Measurements from ENCODE around the gene TEKT5.

The TEKT5 gene

DNA sequence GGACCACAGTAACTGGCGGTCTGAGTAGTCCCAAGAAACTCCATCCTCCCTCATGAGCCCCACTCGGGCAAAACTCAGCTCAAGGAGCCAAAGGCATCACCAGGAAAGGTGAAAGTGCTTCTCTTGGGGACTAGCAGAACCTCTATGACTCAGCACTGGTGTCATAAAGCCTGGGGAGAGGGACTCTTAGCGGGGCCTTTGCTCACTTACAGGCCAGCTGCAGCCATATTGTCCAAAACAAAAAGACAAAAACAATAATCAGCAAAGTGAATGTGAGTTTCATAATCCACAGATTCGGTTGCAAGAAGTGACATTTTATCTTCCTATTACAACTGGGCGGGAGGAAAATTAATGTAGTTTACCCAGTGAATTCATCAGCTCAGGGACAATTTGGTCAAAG, at the start of gene TEKT5:
TEKT5 (minus strand) TSS at position 101 of the 400 bp plus-strand sequence; CDS start at position 44, 57 bp downstream.
- in situ Hi-C loops (cut with HindIII; ENCODE audit: low sequenced_read_pairs), result no loop called here

DNA sequence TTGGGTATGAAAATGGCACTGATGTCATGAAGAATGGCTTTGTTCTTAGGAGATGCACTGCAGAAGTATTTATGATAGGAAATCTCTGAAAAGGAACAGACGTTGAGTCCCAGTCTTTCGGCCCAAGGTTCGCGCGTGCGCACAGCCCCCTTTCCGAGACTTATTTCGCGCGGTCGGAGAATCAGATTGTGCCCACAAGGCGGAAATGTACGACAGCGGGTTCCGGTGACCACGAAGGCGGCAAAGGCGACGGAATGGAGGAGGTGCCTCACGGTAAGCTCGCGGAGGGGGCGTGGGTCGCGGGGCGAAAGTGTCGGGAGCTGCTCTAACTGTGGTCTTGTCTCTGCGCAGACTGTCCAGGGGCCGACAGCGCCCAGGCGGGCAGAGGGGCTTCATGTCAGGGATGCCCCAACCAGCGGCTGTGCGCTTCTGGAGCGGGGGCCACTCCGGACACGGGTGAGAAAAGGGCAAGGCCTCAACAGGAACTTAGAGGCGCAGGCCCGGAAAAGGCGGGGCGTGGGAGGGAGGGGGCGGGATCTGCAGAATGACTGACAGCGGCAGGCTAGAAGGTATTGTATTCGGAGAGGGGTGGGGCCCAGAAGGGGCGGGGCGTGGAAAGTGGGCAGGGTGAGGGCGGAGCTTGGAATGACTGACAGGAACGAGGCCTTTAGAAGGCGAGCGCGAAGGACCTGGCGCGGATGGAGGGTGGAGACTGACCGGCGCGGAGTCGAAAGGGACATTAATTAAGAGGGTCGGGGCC, 49.1 kb upstream of the TEKT5 start, which contains the start of gene NUBP1:
NUBP1 (plus strand) TSS at position 233 of the 760 bp plus-strand sequence; CDS start at position 255, 22 bp downstream.
- in situ Hi-C loops (cut with HindIII; ENCODE audit: low sequenced_read_pairs), result loop anchor here (25.0 kb wide), 1 partner anchor 206 kb away; no protein-coding TSS in a partner anchor

GRCh38 chr16:10743227-10743609, 48.5 kb upstream of the TEKT5 start:
- in situ Hi-C loops (cut with HindIII; ENCODE audit: low sequenced_read_pairs), result loop anchor here (25.0 kb wide), 1 partner anchor 206 kb away; no protein-coding TSS in a partner anchor

- in situ Hi-C loops (cut with HindIII; ENCODE audit: low sequenced_read_pairs), result loop anchor here (25.0 kb wide), 1 partner anchor 205 kb away; no protein-coding TSS in a partner anchor
Measured at GRCh38 chr16:10741844-10742243, 47.1 kb upstream of the TEKT5 start.

- in situ Hi-C loops (cut with HindIII; ENCODE audit: low sequenced_read_pairs), result loop anchor here (25.0 kb wide), 1 partner anchor 204 kb away; no protein-coding TSS in a partner anchor
Measured at GRCh38 chr16:10741249-10741648, 46.5 kb upstream of the TEKT5 start.

- in situ Hi-C loops (cut with HindIII; ENCODE audit: low sequenced_read_pairs), result loop anchor here (25.0 kb wide), 1 partner anchor 204 kb away; no protein-coding TSS in a partner anchor
Measured at GRCh38 chr16:10740845-10741208, 46.1 kb upstream of the TEKT5 start.

- in situ Hi-C loops (cut with HindIII; ENCODE audit: low sequenced_read_pairs), result loop anchor here (25.0 kb wide), 1 partner anchor 203 kb away; no protein-coding TSS in a partner anchor
Measured at GRCh38 chr16:10740000-10740844, 45.5 kb upstream of the TEKT5 start.

DNA sequence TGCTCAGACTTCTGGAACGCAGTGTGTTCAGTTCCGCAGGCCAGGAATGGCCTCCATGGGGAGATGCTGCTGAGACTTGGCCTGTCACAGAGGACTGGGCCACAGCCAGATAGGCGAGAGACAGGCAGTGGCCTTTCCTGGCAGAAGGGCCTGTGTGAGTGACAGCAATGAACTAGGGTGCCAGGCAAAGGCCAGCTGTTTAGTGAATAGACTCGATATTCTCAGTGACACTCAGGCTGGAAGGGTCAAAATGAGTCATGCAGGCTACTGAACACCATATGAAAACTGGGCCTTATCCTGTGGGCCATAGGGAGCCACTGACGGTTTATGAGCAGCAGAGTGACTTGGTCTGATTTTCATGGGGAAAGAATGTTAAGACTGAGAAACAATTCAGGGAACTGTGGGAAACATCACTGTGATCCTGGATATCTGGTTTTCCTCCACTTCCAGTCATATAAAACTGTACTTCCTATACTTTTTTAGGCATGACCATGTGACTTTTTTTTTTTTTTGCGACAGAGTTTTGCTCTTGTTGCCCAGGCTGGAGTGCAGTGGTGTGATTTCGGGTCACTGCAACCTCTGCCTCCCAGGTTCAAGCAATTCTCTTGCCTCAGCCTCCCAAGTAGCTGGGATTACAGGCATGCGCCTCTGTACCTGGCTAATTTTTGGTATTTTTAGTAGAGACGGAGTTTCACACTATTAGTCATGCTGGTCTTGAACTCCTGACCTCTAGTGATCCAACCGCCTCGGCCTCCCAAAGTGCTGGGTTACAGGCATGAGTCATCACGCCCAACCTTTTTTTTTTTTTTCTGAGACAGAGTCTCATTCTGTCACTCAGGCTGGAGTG, 43.7 kb upstream of the TEKT5 start:
- in situ Hi-C loops (cut with HindIII; ENCODE audit: low sequenced_read_pairs), result loop anchor here (25.0 kb wide), 1 partner anchor 201 kb away; no protein-coding TSS in a partner anchor

DNA sequence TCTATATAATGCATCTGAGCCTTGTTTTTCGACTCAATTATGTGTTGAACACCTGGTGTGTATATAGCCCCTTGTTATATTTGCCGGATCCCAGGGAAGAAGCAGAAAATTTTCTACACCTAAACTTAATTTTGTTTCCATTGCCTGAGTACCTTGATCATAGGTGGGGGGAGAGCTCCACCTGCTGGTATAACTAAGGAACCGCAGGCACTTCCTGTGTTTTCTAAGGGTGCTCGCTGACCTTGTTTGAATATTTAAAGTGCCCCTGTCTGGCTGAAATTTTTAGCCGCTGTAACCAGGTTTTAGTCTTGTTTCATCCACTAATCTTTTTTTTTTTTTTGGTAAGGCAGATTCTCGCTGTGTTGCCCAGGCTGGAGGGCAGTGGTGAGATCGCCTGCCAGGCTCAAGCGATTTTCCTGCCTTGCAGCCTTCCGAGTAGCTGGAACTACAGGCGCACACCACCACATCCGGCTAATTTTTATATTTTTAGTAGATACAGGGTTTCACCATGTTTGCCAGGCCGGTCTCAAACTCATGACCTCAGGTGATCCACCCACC, 42.4 kb upstream of the TEKT5 start:
- in situ Hi-C loops (cut with HindIII; ENCODE audit: low sequenced_read_pairs), result loop anchor here (25.0 kb wide), 1 partner anchor 200 kb away; no protein-coding TSS in a partner anchor

- in situ Hi-C loops (cut with HindIII; ENCODE audit: low sequenced_read_pairs), result loop anchor here (25.0 kb wide), 1 partner anchor 194 kb away; no protein-coding TSS in a partner anchor
Measured at GRCh38 chr16:10731790-10732189, 37.1 kb upstream of the TEKT5 start.

- in situ Hi-C loops (cut with HindIII; ENCODE audit: low sequenced_read_pairs), result loop anchor here (25.0 kb wide), 1 partner anchor 192 kb away; no protein-coding TSS in a partner anchor
Measured at GRCh38 chr16:10729104-10730048, 34.6 kb upstream of the TEKT5 start.

GRCh38 chr16:10728003-10728887, 33.5 kb upstream of the TEKT5 start:
- in situ Hi-C loops (cut with HindIII; ENCODE audit: low sequenced_read_pairs), result loop anchor here (25.0 kb wide), 1 partner anchor 191 kb away; no protein-coding TSS in a partner anchor

DNA sequence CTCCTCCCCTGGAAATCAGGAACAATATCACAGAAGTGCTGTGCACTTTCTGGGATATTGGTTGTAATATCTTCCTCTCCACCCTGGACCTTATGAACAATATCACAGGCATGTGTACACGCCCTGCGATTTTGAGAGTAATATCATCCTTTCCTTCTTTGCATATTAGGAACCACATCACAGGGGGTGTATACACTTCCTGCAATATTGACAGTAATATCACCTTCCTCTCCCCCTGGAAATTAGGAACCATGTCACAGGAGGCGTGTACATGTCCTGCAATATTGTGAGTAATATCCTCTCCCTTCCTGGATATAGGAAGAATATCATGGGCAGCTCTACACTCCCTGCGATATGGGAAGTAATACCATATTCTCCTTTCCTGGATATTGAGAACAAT, 14.2 kb upstream of the TEKT5 start:
- in situ Hi-C loops (cut with HindIII; ENCODE audit: low sequenced_read_pairs), result no loop called here

GRCh38 chr16:10699756-10700155, 5.0 kb upstream of the TEKT5 start:
- in situ Hi-C loops (cut with HindIII; ENCODE audit: low sequenced_read_pairs), result no loop called here

- in situ Hi-C loops (cut with HindIII; ENCODE audit: low sequenced_read_pairs), result no loop called here
Measured at GRCh38 chr16:10694306-10694705, 424 bp downstream of the TEKT5 start.

- in situ Hi-C loops (cut with HindIII; ENCODE audit: low sequenced_read_pairs), result no loop called here
Measured at GRCh38 chr16:10693889-10694288, 841 bp downstream of the TEKT5 start.

DNA sequence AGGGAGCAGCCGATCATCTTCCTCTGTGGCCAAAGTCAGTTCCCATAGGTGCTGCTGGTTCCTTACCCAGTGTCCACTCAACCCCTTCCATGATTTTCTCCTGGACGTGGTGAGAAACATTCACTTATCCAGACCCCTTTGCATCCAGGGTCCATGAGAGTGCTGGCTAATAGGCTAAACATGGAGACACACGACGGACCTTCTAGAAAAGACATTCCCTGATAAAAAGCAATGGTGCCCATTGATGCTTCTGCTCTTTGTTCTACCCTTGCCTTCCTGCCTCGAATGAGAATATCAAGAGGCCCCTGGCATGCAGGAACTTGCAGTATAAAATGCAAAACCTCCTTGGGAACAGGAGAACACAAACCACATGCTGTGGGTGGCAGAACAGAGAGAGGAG, 2.3 kb downstream of the TEKT5 start:
- in situ Hi-C loops (cut with HindIII; ENCODE audit: low sequenced_read_pairs), result no loop called here

- in situ Hi-C loops (cut with HindIII; ENCODE audit: low sequenced_read_pairs), result no loop called here
Measured at GRCh38 chr16:10688726-10689125, 6.0 kb downstream of the TEKT5 start.
